B cell (primary cell): ENCODE results near the gene CNTN3. TPM values are rescaled to one million over a fixed set of nuclear protein-coding genes. Genes with fewer than 3 reads are reported as not detected.

Experiments
- ATAC-seq: fragments of 200-7000 bp; cut with Tn5 transposase; one replicate; pipeline ENCODE4 v1.10.0; 2021; ENCODE audit warnings: low read depth, mild to moderate bottlenecking, moderate number of reproducible peaks, moderate library complexity
- CTCF ChIA-PET: fragments of 350-600 bp; sonication (Branson Sonifier 250); formaldehyde crosslinking; loops from one replicate; lab custom pipeline; 2021; ENCODE audit warnings: antibody characterized with exemption, inconsistent platforms; lab: Charles Lee
- POLR2A ChIA-PET: fragments of 350-600 bp; sonication (Branson Sonifier 250); formaldehyde crosslinking; loops from one replicate; lab custom pipeline; 2021; ENCODE audit warnings: antibody characterized with exemption; lab: Charles Lee
- DNase-seq: peaks from one replicate; pipeline ENCODE4 v3.0.0; 2013
- H2AFZ ChIP-seq: 2 replicates; pipeline ENCODE4 v1.6.1; 2012; ENCODE audit warnings: mild to moderate bottlenecking, low read depth, low read length; ENCODE audit not compliant: insufficient read depth, poor library complexity, severe bottlenecking
- H3K27ac ChIP-seq, 2 donors: 1 replicate in 1 of 2; 2 replicates in 1 of 2; pipeline ENCODE4 v1.5.1; 2012 to 2013; ENCODE audit warnings: low read length in 2 of 2, mild to moderate bottlenecking in 2 of 2, moderate library complexity in 1 of 2
- H3K27me3 ChIP-seq, 4 experiments: fragments of 200-600 bp in 1 of 4; sonication (generic) in 1 of 4; replicated peaks in 1 of 4; 1 replicate in 2 of 4; 2 replicates in 2 of 4; pipeline versions ENCODE4 v1.6.1 to v1.7.0; 2013 to 2016; ENCODE audit warnings: low read length in 3 of 4, mild to moderate bottlenecking in 2 of 4, mixed read lengths in 1 of 4, moderate library complexity in 1 of 4; ENCODE audit not compliant: insufficient read depth in 4 of 4, control insufficient read depth in 3 of 4; ENCODE audit errors: control extremely low read depth in 1 of 4
- H3K36me3 ChIP-seq, 2 experiments: replicated peaks in 1 of 2; 1 replicate in 1 of 2; 2 replicates in 1 of 2; pipeline versions ENCODE4 v1.6.1 to v1.7.1; 2013; ENCODE audit warnings: low read length in 1 of 2; ENCODE audit not compliant: insufficient read depth in 2 of 2, control insufficient read depth in 1 of 2; ENCODE audit errors: control extremely low read depth in 1 of 2, extremely low read depth in 1 of 2
- H3K4me1 ChIP-seq, 2 donors: fragments of 200-600 bp in 1 of 2; sonication (generic) in 1 of 2; 1 replicate in 1 of 2; 2 replicates in 1 of 2; pipeline versions ENCODE4 v1.5.1 to v1.6.1; 2013 to 2017; ENCODE audit warnings: low read length in 2 of 2; ENCODE audit not compliant: control insufficient read depth in 2 of 2, insufficient read depth in 2 of 2
- H3K4me2 ChIP-seq: replicated peaks from 2 replicates; pipeline ENCODE3; 2012; ENCODE audit warnings: mild to moderate bottlenecking, low read depth, low read length; ENCODE audit not compliant: poor library complexity, severe bottlenecking
- H3K4me3 ChIP-seq, 5 experiments: fragments of 200-600 bp in 1 of 5; sonication (generic) in 1 of 5; 1 replicate in 3 of 5; 2 replicates in 2 of 5; pipeline versions ENCODE4 v1.5.1 to v1.7.0; 2011 to 2016; ENCODE audit warnings: low read length in 4 of 5, mild to moderate bottlenecking in 4 of 5, low read depth in 2 of 5, control low read depth in 1 of 5, moderate library complexity in 1 of 5; ENCODE audit not compliant: insufficient read depth in 1 of 5; ENCODE audit errors: control extremely low read depth in 1 of 5, extremely low read depth in 1 of 5
- H3K79me2 ChIP-seq: fragments of 200-600 bp; sonication (generic); one replicate; pipeline ENCODE4 v1.6.0; 2016; ENCODE audit warnings: low read length; ENCODE audit not compliant: control insufficient read depth, insufficient read depth
- H3K9ac ChIP-seq: fragments of 200-600 bp; sonication (generic); 2 replicates; pipeline ENCODE4 v1.6.1; 2017; ENCODE audit warnings: mild to moderate bottlenecking, low read length, moderate library complexity
- H3K9me3 ChIP-seq, 3 donors: one replicate each; pipeline versions ENCODE4 v1.6.1 to v1.7.1; 2013; ENCODE audit warnings: low read length in 2 of 3; ENCODE audit not compliant: control insufficient read depth in 2 of 3, insufficient read depth in 1 of 3; ENCODE audit errors: control extremely low read depth in 1 of 3
- H4K20me1 ChIP-seq: 2 replicates; pipeline ENCODE4 v1.6.0; 2012; ENCODE audit warnings: mild to moderate bottlenecking, low read length; ENCODE audit not compliant: insufficient read depth, control insufficient read depth, poor library complexity, severe bottlenecking
- H3K27ac Mint-ChIP-seq: one replicate; pipeline ENCODE4 v1.8.0; 2021; ENCODE audit warnings: mixed read lengths
- H3K27me3 Mint-ChIP-seq: one replicate; pipeline ENCODE4 v1.8.0; 2021; ENCODE audit warnings: mixed read lengths
- H3K4me1 Mint-ChIP-seq: one replicate; pipeline ENCODE4 v1.8.0; 2021; ENCODE audit warnings: mixed read lengths
- H3K4me3 Mint-ChIP-seq: one replicate; pipeline ENCODE4 v1.8.0; 2021; ENCODE audit warnings: mixed read lengths
- H3K9me3 Mint-ChIP-seq: one replicate; pipeline ENCODE4 v1.8.0; 2022; ENCODE audit warnings: mixed read lengths; ENCODE audit not compliant: insufficient read depth
- EZH2 ChIP-seq: IDR thresholded peaks from 2 replicates; pipeline ENCODE4 v1.6.1; 2012; ENCODE audit warnings: borderline replicate concordance, low read depth, mild to moderate bottlenecking, moderate library complexity, low read length; ENCODE audit not compliant: insufficient read depth, poor library complexity, severe bottlenecking
- WGBS: methylation state at CpG from one replicate; pipeline ENCODE4 v1.1.5; 2013; ENCODE audit warnings: missing lambda C conversion rate; ENCODE audit not compliant: insufficient coverage; 5-methylcytosine and 5-hydroxymethylcytosine counted together
- intact Hi-C: fragments of 100-400 bp; cut with micrococcal nuclease; formaldehyde crosslinking; loops from one replicate; pipeline ENCODE4 v1.10.0; 2022
- polyA plus RNA-seq: library from polyadenylated mRNA; depleted of rRNA; stranded (reverse); fragments of >200 nt; gene quantifications from 2 replicates; pipeline ENCODE4 v1.2.3, GENCODE V29; 2012
- total RNA-seq, 2 donors: library from RNA; stranded (reverse); fragments of 120-200 nt in 1 of 2; gene quantifications; 1 replicate in 1 of 2; 2 replicates in 1 of 2; pipeline versions ENCODE4 v1.2.3 to v1.2.4, GENCODE V29; 2013 to 2022
- TF ChIP-seq, protein P1 (sequence below): fragments of 200-600 bp; IDR thresholded peaks from one replicate; pipeline ENCODE4 v1.8.0; 2022; ENCODE audit warnings: antibody characterized with exemption, mild to moderate bottlenecking

Gene CNTN3
- total and polyA plus RNA-seq, 2 donors (not counting 1 experiment from before 2014, with no cell fraction given) = not detected

- no peaks in the 10 kb centered on the region for H3K27me3 ChIP-seq
- ATAC-seq (no peak), DNase-seq (no peak)
- H3K4me2 ChIP-seq = no peak overlapping the region
- no peak overlapping the region for H3K27ac ChIP-seq
- H2AFZ ChIP-seq = no peak overlapping the region
- H3K4me1 ChIP-seq = no peaks in the 10 kb centered on the region
- H3K4me3 ChIP-seq = no peak overlapping the region
- Mint-ChIP-seq H3K27me3 (no peaks in the 10 kb centered on the region), H3K27ac (no peak overlapping the region), H3K4me1 (no peaks in the 10 kb centered on the region), H3K9me3 (peaks cover 12% of the 10 kb centered on the region), H3K4me3 (no peak overlapping the region)
- intact Hi-C loops = no loop called here
- no peak overlapping the region for H3K9ac ChIP-seq
- ChIA-PET CTCF (no interaction called here), POLR2A (no interaction called here)
- H3K9me3 ChIP-seq = no peaks in the 10 kb centered on the region
- TF ChIP-seq, protein P1, sequence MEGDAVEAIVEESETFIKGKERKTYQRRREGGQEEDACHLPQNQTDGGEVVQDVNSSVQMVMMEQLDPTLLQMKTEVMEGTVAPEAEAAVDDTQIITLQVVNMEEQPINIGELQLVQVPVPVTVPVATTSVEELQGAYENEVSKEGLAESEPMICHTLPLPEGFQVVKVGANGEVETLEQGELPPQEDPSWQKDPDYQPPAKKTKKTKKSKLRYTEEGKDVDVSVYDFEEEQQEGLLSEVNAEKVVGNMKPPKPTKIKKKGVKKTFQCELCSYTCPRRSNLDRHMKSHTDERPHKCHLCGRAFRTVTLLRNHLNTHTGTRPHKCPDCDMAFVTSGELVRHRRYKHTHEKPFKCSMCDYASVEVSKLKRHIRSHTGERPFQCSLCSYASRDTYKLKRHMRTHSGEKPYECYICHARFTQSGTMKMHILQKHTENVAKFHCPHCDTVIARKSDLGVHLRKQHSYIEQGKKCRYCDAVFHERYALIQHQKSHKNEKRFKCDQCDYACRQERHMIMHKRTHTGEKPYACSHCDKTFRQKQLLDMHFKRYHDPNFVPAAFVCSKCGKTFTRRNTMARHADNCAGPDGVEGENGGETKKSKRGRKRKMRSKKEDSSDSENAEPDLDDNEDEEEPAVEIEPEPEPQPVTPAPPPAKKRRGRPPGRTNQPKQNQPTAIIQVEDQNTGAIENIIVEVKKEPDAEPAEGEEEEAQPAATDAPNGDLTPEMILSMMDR = no peak
- no peak for TF ChIP-seq EZH2
- no peaks in the 10 kb centered on the region for H4K20me1 ChIP-seq
- H3K79me2 ChIP-seq = no peaks in the 10 kb centered on the region
- H3K36me3 ChIP-seq = no peaks in the 10 kb centered on the region
These were observed 47.2 kb upstream of the CNTN3 start for GRCh38 chr3:74661672-74662071.

DNA sequence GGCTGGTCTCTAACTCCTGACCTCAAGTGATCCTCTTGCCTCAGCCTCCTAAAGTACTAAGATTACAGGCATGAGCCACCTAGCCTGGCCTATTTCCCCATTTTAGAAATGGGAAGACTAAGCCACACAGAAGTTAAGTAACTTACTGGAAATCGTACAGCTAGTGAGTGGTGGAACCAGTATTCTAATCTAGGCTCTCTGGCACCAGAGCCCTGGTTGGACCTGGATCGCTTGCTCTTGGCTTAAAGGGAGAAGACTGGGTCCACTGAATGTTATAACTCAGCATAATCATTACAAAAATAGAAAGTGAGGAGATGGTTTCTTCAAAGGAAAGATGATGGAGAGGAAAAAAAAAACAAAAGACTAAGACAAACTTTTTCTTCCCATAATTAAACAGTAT, 37.4 kb upstream of the CNTN3 start:
- ChIA-PET POLR2A (no interaction called here), CTCF (interaction anchor here (0.7 kb wide), 1 partner anchor 396 kb away, joined by 4 read pairs; no protein-coding TSS in a partner anchor)
- Histone ChIP-seq H3K4me1 (no peaks in the 10 kb centered on the region), H3K79me2 (no peaks in the 10 kb centered on the region), H3K4me2 (no peak overlapping the region), H2AFZ (no peak overlapping the region), H3K27me3 (no peaks in the 10 kb centered on the region), H3K27ac (no peak overlapping the region), H3K9ac (no peak overlapping the region), H3K9me3 (peaks cover 0 to 6% (median 0%) of the 10 kb centered on the region in 3 donors), H3K36me3 (no peaks in the 10 kb centered on the region), H4K20me1 (no peaks in the 10 kb centered on the region), H3K4me3 (no peak overlapping the region)
- no peaks in the 10 kb centered on the region for H3K4me1 Mint-ChIP-seq
- H3K27ac Mint-ChIP-seq = no peak overlapping the region
- no peak overlapping the region for H3K4me3 Mint-ChIP-seq
- no peaks in the 10 kb centered on the region for H3K27me3 Mint-ChIP-seq
- ATAC-seq = no peak
- WGBS = no CpG with 5 or more reads among the region's 2 CpGs
- DNase-seq = no peak
- H3K9me3 Mint-ChIP-seq = peaks cover 2% of the 10 kb centered on the region
- intact Hi-C loops = no loop called here
- TF ChIP-seq, protein P1 = no peak
- TF ChIP-seq EZH2 = no peak
